Endodermal cell (in vitro differentiated cells): ENCODE measurements around the gene PGA4. TPM values are rescaled to one million over a fixed set of nuclear protein-coding genes. Genes with fewer than 3 reads are reported as not detected.

ENCODE experiments used
- DNase-seq: peaks from one replicate; pipeline ENCODE4 v3.0.0-alpha.2; 2017
- H3K27ac ChIP-seq: 2 replicates; pipeline ENCODE4 v1.5.1; 2013; ENCODE audit warnings: mild to moderate bottlenecking, low read depth, low read length, moderate library complexity
- H3K27me3 ChIP-seq: 2 replicates; pipeline ENCODE4 v1.6.1; 2013; ENCODE audit warnings: mild to moderate bottlenecking, low read length, moderate library complexity; ENCODE audit not compliant: insufficient read depth, control insufficient read depth, poor library complexity, severe bottlenecking
- H3K36me3 ChIP-seq: 2 replicates; pipeline ENCODE4 v1.7.0; 2013; ENCODE audit warnings: mild to moderate bottlenecking, low read length, moderate library complexity; ENCODE audit not compliant: control insufficient read depth, insufficient read depth
- H3K4me1 ChIP-seq: one replicate; pipeline ENCODE4 v1.7.0; 2013; ENCODE audit warnings: low read length; ENCODE audit not compliant: control insufficient read depth, insufficient read depth
- H3K4me3 ChIP-seq: 2 replicates; pipeline ENCODE4 v1.5.1; 2013; ENCODE audit warnings: mild to moderate bottlenecking, low read length, moderate library complexity
- H3K9ac ChIP-seq: 2 replicates; pipeline ENCODE4 v1.6.1; 2013; ENCODE audit warnings: mild to moderate bottlenecking, low read length, moderate library complexity; ENCODE audit not compliant: poor library complexity, severe bottlenecking; ENCODE audit errors: extremely low read depth
- H3K9me3 ChIP-seq: 2 replicates; pipeline ENCODE4 v1.6.1; 2013; ENCODE audit warnings: mild to moderate bottlenecking, low read length, moderate library complexity; ENCODE audit not compliant: control insufficient read depth
- H3K27ac Mint-ChIP-seq: 2 replicates; pipeline ENCODE4 v1.8.0; 2020; ENCODE audit warnings: mixed read lengths
- H3K27me3 Mint-ChIP-seq: 2 replicates; pipeline ENCODE4 v1.8.0; 2021; ENCODE audit warnings: mild to moderate bottlenecking, mixed read lengths; ENCODE audit not compliant: insufficient read depth
- H3K36me3 Mint-ChIP-seq: 2 replicates; pipeline ENCODE4 v1.8.0; 2020; ENCODE audit warnings: low read depth, mixed read lengths
- H3K4me1 Mint-ChIP-seq: 2 replicates; pipeline ENCODE4 v1.8.0; 2020; ENCODE audit warnings: mixed read lengths
- H3K4me3 Mint-ChIP-seq: 2 replicates; pipeline ENCODE4 v1.8.0; 2020; ENCODE audit warnings: mild to moderate bottlenecking, moderate library complexity, mixed read lengths
- H3K9me3 Mint-ChIP-seq: 2 replicates; pipeline ENCODE4 v1.8.0; 2020; ENCODE audit warnings: mild to moderate bottlenecking, mixed read lengths
- WGBS, 2 experiments: methylation state at CpG; one replicate each; pipeline versions ENCODE4 v1.1.5 to v1.1.7; 2013; ENCODE audit warnings: missing lambda C conversion rate in 2 of 2, mixed read lengths in 1 of 2; ENCODE audit not compliant: insufficient coverage in 1 of 2, insufficient read length in 1 of 2; 5-methylcytosine and 5-hydroxymethylcytosine counted together
- total RNA-seq, 2 donors: library from RNA; stranded (reverse); fragmentation: NEBNext Ultra II Directional in 1 of 2; extraction: Animal tissue kit (Norgen Biotek cat#: 25700) in 1 of 2; gene quantifications; 2 replicates in 1 of 2; 3 replicates in 1 of 2; pipeline ENCODE4 v1.2.1, GENCODE V29; 2021
- TF ChIP-seq, protein P1 (sequence below): fragments of 200-600 bp; sonication (generic); conservative IDR thresholded peaks from 2 replicates; pipeline ENCODE4 v1.5.0; 2021; ENCODE audit warnings: antibody characterized with exemption, mild to moderate bottlenecking

PGA4 gene
- total RNA-seq, 2 donors from 2014 or later = 0.62 TPM; not detected in 1

GRCh38 chr11:61186504-61186903 lies 35.6 kb upstream of the PGA4 start:
- no peaks in the 10 kb centered on the region for H3K9me3 Mint-ChIP-seq
- 90 to 94% methylated on average over 4 to 8 of the region's 8 CpGs for WGBS, 2 experiments

GRCh38 chr11:61187505-61188130 lies 34.5 kb upstream of the PGA4 start:
- H3K9me3 Mint-ChIP-seq = no peaks in the 10 kb centered on the region
- peaks cover 4% of the 10 kb centered on the region for H3K27me3 Mint-ChIP-seq

More at GRCh38 chr11:61186504-61186903, 35.6 kb upstream of the PGA4 start:
- Mint-ChIP-seq H3K36me3 (no peaks in the 10 kb centered on the region), H3K27me3 (peaks cover 4% of the 10 kb centered on the region), H3K27ac (no peak overlapping the region), H3K4me1 (peaks cover 2% of the 10 kb centered on the region), H3K4me3 (no peak overlapping the region)
- H3K36me3 ChIP-seq = no peaks in the 10 kb centered on the region
- no peaks in the 10 kb centered on the region for H3K27me3 ChIP-seq
- TF ChIP-seq, protein P1, sequence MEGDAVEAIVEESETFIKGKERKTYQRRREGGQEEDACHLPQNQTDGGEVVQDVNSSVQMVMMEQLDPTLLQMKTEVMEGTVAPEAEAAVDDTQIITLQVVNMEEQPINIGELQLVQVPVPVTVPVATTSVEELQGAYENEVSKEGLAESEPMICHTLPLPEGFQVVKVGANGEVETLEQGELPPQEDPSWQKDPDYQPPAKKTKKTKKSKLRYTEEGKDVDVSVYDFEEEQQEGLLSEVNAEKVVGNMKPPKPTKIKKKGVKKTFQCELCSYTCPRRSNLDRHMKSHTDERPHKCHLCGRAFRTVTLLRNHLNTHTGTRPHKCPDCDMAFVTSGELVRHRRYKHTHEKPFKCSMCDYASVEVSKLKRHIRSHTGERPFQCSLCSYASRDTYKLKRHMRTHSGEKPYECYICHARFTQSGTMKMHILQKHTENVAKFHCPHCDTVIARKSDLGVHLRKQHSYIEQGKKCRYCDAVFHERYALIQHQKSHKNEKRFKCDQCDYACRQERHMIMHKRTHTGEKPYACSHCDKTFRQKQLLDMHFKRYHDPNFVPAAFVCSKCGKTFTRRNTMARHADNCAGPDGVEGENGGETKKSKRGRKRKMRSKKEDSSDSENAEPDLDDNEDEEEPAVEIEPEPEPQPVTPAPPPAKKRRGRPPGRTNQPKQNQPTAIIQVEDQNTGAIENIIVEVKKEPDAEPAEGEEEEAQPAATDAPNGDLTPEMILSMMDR = no peak
- DNase-seq = no peak
- no peak overlapping the region for H3K27ac ChIP-seq
- H3K4me3 ChIP-seq = no peak overlapping the region
- no peak overlapping the region for H3K9ac ChIP-seq
- H3K4me1 ChIP-seq = no peaks in the 10 kb centered on the region
- H3K9me3 ChIP-seq = peaks cover 16% of the 10 kb centered on the region

GRCh38 chr11:61189933-61190332 lies 32.2 kb upstream of the PGA4 start:
- 91 to 94% methylated on average over 7 to 8 of the region's 8 CpGs for WGBS, 2 experiments
- Histone ChIP-seq H3K27ac (no peak overlapping the region), H3K36me3 (no peaks in the 10 kb centered on the region), H3K4me1 (no peaks in the 10 kb centered on the region), H3K9me3 (peaks cover 16% of the 10 kb centered on the region), H3K4me3 (no peak overlapping the region), H3K9ac (no peak overlapping the region), H3K27me3 (no peaks in the 10 kb centered on the region)
- Mint-ChIP-seq H3K27ac (no peak overlapping the region), H3K36me3 (no peaks in the 10 kb centered on the region), H3K4me3 (no peak overlapping the region), H3K4me1 (peaks cover 2% of the 10 kb centered on the region), H3K27me3 (peaks cover 4% of the 10 kb centered on the region), H3K9me3 (no peaks in the 10 kb centered on the region)
- DNase-seq = no peak
- TF ChIP-seq, protein P1 = no peak

More at GRCh38 chr11:61187505-61188130, 34.5 kb upstream of the PGA4 start:
- Histone ChIP-seq H3K4me1 (no peaks in the 10 kb centered on the region), H3K27ac (no peak overlapping the region), H3K27me3 (no peaks in the 10 kb centered on the region), H3K9ac (no peak overlapping the region), H3K4me3 (no peak overlapping the region), H3K9me3 (peaks cover 16% of the 10 kb centered on the region), H3K36me3 (no peaks in the 10 kb centered on the region)
- H3K36me3 Mint-ChIP-seq = no peaks in the 10 kb centered on the region
- WGBS, 2 experiments = 51 to 75% methylated on average over 7 to 9 of the region's 11 CpGs
- TF ChIP-seq, protein P1 = peak; percentile 95
- H3K4me1 Mint-ChIP-seq = peaks cover 2% of the 10 kb centered on the region
- no peak overlapping the region for H3K27ac Mint-ChIP-seq
- peak; percentile 93 for DNase-seq
- H3K4me3 Mint-ChIP-seq = no peak overlapping the region
